ENCODE measurements around the gene CD248.
A peak's percentile ranks its signal among the peaks of the same experiment; 100 is the strongest.
"Not testable (repeated sequence)": the region's sequence is repeated elsewhere in the genome, so short reads cannot be mapped to it uniquely, and the experiment has no call there.

Gene CD248, protein sequence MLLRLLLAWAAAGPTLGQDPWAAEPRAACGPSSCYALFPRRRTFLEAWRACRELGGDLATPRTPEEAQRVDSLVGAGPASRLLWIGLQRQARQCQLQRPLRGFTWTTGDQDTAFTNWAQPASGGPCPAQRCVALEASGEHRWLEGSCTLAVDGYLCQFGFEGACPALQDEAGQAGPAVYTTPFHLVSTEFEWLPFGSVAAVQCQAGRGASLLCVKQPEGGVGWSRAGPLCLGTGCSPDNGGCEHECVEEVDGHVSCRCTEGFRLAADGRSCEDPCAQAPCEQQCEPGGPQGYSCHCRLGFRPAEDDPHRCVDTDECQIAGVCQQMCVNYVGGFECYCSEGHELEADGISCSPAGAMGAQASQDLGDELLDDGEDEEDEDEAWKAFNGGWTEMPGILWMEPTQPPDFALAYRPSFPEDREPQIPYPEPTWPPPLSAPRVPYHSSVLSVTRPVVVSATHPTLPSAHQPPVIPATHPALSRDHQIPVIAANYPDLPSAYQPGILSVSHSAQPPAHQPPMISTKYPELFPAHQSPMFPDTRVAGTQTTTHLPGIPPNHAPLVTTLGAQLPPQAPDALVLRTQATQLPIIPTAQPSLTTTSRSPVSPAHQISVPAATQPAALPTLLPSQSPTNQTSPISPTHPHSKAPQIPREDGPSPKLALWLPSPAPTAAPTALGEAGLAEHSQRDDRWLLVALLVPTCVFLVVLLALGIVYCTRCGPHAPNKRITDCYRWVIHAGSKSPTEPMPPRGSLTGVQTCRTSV

DNA sequence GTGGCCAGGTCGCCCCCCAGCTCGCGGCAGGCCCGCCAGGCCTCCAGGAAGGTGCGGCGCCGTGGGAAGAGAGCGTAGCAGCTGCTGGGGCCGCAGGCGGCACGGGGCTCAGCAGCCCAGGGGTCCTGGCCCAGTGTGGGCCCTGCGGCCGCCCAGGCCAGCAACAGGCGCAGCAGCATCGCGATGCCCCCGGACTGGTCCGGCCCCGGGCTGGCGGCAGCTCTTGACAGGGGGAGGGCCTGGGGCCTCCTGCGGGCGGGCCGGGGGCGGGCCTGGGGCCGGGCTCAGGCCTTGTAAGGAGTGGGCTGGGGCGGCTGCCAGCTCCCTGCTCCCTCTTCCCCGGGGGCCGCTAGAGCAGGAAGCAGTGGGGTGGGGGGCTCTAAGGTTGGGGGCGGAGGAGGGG is at the start of gene CD248:
TSS of gene CD248 (minus strand) at position 196 of the 403 bp plus-strand sequence. CDS start at position 179, 17 bp downstream.
- no peak for DNase-seq (ENCODE audit: low read depth)

DNA sequence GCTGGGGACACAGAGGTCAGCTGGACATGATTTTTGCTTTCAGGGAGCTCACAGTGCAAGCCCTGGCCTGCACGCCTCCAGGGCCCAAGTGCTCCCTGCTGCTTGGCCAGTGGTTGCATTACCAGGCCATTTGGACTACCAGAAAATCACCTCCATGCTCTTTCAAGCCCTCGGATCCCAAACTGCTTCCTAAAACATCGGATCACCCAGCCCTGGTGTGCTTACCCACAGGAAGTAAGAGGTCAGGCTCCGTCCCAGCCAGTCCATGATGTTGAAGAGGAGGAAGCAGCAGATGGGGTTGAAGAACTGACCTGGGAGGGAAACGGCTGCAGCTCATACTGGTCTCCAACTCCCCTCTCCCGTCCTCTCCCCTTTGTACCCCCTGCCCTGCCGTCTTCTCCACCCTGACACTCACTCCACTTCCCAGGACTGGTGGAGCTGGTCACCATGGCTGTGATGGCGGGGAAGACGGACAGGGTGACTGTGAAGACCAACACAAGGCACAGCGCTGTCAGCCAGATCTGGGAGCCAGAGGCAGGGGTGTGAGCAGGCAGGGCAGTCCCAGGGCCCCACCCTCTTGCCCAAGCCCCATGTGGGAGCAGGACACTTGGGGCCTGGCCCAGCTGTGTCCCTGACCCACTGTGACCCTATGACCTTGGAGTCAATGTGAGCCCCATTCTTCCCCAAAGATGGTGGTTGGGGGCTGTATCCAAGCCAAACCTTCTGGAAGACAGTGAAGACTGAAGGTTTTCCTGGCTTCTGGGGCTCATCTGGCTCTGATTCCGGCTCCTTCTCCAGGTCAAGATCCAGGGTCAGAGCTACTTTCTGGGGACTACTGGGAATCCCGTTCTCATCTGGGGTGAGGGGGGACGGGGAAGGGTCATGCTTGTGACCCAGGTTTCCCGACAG is 49.1 kb upstream of the CD248 start:
- DNase-seq (ENCODE audit: low read depth), result no peak

DNA sequence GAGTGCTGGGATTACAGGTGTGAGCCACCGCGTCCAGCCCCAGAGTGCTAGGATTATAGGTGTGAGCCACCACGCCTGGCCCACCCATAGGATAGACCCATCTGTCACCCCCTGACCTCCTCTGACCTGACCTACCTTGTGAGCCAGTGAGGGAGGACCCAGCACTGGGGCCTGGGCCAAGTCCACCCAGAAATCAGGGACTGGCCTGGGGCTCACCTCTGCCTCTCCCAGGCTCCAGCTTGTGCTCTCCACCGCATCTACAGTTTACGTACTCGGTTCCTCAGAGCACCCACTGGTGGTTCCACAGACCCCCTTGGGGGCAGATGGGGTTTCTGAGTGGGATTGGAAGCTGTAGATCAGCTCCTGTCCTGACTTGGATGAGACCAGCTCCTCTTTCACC is 48.3 kb upstream of the CD248 start:
- DNase-seq (ENCODE audit: low read depth), result no peak

DNA sequence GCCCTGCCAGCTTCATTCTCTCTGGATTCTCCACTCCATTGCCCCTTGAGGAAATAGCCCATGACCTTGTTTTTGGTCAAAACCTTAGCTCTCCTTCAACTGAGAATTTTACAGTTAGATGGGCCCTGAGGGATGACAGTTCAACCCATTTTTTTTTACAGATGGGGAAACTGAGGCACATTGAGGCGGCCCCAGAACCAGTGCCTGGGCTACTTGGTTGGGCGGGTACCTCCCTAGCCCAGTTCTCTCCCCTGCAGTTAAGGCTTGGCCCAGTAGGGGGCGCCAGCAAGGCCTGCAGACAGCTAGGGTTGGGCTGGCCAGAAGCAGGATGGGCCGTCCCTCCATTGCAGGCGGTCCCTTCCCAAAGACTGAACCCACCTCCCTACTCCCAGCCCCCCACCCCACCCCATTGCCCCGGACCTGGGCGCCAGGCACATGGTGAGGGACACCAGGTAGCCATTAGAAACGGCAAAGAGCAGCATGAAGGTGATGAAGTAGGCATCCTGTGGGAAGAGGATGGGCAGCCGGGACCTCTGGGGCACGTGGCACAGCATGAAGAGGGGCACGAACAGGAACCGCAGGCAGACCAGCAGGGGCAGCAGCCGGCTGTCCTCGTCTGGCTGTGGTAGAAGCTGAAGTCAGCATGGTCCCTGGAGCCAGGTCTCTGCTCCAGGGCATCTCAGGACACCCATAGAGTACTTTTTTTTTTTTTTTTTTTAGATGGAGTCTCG is 47.1 kb upstream of the CD248 start:
- peak; percentile 62 for DNase-seq (ENCODE audit: low read depth)

DNA sequence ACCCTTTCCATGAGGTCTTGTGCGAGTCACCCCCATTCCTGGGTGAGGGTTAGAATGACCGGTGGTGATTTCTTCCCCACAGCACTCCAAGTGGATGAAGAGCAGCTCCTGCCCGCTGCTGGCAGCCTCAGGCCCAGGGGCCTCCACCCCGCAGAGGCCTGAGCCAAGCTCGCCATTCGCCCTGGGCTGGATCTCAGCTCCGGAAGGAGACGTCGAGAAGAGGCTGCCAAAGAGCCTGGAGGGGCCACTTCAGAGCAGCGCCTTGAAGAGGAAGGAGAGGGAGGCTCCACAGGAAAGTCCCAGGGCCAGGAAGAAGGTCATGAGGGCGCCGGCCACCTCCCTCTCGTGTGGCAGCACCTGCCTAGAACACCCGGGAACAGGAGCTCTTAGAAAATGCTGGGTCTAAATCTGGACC is 46.4 kb upstream of the CD248 start:
- DNase-seq (ENCODE audit: low read depth), result no peak

DNA sequence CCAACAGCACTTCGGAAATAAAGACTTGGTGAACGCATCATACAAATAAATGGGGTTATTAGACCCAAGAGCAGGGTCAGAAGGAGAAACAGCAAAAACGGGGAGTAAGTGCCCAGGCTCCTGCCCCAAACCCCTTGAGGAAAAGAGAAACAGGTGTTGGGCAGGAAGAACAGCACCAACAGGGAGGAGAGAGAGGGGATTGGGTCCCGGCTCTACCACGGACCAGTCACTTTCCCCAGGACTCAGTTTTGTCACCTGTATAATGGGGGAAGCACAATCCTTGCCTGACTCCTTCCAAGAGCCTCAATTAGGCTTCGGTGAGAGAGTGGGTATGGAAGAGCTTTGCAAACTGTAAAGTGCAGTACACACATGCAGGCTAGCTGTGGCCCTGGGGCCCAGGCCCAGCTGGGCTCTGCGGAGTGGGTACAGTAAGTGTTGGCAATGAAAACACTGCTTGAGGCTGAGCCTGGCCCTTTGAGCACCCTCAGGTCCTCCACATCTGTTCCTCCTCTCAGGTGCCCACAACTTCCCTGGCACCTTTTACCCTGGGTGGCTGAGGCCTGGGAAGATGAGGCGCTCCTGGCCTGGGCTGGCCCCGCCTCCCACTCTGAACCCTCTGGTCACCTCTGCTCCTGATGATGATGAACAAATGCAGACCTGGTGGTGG is 45.8 kb upstream of the CD248 start:
- no peak for DNase-seq (ENCODE audit: low read depth)

DNA sequence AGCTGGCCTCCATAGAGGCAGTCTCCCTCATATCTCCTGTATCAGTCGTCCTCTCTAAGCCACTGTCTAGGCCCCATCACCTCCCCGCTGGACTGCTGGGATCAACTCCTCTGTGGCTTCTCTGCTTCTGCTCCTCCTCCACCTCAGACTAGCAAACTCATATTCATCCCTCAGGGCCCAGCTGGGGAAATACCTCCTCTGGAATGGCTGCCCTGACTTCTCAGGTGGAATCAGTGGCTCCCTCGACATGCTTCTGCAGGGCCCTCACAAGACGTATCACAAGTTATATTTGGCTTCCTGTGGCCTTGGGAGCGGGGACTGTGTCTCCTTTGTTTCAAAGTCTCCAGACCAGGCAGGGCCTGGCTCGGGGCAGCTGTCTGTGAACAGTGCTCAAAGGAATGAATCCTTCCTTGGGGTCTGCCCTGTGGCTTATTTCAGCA is 44.7 kb upstream of the CD248 start:
- DNase-seq (ENCODE audit: low read depth), result no peak

DNA sequence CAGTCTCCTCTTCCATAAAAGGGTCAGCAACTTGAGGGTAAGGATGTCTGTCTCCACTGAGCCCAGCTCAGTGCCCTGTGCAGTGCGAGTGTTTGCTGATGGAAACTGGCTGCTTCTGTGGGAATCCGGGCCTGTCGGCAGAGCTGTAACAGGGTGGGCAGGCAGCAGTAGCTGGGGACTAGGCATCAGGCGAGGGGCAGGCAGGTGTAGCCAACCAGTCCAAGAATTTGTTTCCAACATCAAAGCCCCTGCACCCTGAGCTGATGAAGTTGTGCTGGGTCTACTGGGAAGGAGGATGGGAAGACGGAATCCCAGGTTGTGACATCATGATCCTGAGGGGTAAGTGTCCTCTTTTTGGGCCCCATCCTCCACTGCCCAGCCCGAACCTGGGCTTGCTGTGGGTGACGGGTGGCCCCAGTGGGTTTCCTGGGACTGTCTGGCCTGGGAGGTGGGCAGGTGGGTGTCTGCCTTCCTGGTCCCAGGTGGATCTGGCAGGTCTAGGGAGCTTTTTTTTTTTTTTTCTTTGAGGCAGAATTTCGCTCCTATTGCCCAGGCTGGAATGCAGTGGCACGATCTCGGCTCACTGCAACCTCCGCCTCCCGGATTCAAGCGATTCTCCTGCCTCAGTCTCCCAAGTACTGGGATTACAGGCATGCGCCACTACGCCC is 43.7 kb upstream of the CD248 start:
- DNase-seq (ENCODE audit: low read depth), result no peak

DNA sequence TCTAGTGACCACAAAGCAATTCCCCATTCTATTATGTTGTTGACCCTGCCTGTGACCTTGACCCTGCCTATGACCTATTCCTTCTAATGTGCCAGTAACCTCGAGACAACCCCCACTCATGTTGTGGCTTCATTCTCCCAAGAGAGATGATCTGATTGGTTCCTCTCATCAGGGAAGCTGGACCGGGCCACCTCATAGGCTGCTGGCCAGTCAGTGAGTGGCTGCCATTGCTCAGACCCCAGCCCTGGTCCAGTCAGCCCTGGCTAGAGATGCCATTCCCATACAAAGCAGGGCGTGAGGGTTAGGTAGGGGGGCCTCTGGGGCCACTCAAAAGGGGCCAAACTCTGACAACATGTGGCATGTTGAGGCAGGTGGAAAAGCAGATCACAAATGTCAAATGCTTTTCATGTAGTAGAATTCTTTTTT is 42.8 kb upstream of the CD248 start:
- no peak for DNase-seq (ENCODE audit: low read depth)

DNA sequence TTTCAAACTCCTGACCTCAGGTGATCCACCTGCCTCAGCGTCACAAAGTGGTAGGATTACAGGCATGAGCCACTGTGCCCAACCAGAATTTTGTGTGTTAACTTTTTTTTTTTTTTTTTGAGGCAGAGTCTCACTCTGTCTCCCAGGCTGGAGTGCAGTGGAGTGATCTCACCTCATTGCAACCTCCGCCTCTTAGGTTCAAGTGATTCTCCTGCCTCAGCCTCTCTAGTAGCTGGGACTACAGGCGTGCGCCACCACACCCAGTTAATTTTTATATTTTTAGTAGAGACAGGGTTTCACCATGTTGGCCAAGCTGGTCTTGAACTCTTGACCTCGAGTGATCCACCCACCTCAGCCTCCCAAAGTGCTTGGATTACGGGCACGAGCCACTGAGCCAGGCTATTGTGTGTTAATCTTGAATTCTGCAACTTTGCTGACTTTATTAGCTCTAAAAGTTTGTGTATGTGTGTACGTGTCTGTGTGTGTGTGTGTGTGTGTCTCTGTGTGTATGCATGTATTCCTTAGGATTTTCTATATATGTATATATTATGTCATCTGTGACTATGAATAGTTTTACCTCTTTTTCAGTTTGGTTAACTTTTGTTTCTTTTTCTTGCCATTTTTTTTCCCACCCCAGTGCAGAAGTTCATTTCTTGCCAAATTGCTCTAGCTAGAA is 33.9 kb upstream of the CD248 start:
- not testable (repeated sequence) for DNase-seq (ENCODE audit: low read depth)

DNA sequence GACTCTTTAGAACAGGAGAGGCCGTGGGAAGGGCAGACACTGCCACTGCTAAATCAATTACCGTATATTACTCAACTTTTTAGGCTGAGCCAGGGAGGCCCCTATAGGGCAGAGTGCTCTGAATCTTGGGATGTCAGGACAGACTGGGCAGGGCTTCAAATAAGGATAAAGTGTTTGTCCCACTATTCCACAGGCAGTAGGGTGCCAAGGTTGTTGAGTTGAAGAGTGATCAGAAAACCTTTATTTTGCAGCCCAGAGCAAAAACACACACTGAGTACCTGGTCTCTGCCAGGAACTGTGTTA is 32.2 kb upstream of the CD248 start:
- no peak for DNase-seq (ENCODE audit: low read depth)

DNA sequence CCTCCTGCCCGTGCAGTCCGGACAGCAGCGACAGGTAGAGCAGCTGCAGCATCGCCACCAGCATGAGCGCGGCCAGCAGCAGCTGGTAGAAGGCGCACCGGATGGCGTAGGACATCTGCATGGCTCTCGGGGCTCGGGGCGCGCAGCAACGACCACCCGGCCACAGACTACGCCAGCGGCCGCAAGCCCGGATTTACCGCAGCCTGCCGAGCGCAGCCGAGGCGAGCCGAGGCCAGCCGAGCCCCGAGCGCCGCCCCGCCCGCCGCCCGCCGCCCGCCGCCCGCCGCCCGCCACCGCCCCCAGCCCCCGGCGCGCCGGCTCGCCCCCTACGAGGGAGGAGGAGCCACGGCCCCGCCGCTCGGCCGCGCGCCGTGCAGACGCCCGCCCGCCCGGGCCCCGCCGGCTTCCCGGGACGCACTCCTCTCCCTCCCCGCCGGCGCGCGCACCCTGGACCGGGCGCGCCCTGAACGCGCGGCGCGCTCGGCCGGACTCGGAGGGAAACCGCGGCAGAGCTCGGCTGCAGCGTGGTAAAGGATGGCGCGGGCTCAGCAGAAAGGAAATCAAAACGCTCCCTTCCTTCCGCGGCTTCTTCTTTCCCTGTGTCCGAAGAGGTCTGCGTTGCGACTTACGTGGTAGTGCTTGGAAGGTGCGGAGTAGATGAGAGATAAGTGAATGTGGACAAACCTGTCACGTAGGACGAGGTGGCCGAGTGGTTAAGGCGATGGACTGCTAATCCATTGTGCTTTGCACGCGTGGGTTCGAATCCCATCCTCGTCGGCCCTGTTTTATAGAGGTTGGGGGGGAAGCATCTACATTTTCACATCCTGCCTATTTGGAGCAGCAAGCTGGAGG is 30.8 kb upstream of the CD248 start, which contains the start of gene B4GAT1:
TSS of gene B4GAT1 (minus strand) at position 205 of the 852 bp plus-strand sequence. CDS start at position 121, 84 bp downstream.
- DNase-seq (ENCODE audit: low read depth), result peak; percentile 85

DNA sequence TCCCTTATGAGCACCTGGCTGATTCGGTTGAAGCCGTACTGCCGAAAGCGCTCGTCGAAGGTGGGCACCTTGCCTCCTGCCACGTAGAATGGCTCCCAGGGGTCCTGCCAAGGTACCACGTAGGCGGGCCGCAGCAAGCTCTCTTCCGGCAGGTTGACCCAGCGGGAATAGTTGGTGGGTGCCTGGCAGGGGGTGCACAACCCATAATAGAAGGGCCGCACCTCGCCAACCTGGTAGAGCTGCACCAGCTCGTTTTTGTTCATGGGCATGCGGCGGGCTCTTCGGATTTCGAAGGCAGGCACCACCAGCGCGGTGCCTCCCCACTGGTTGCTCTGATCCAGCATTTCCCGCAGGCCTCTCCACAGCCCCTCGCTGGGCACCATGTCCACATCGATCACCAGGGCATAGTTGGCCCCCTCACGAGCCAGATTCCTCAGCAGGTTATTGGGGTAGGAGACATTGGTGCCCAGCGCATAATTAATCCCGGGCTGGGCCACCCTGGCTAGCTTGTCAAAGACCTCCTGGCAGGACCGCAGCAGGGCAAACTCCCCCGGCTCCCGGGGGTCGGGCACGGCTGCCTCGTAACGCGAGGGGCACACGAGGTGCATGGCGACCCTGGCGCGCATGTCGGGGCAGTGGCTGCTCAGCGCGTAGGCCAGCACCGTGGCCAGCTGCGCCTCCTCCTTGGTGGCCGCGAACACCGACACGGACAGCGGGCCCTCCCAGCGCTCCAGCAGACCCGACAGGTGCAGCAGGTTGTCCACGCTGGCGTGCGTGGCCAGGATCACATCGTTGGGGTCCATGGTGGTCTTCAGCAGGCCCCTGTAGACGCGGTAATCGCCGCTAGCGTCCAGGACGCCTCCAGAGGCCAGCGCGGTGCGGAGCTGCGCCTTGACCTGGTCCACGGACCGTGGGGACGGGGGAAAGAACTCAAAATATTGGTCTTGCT is 29.9 kb upstream of the CD248 start:
- no peak for DNase-seq (ENCODE audit: low read depth)

DNA sequence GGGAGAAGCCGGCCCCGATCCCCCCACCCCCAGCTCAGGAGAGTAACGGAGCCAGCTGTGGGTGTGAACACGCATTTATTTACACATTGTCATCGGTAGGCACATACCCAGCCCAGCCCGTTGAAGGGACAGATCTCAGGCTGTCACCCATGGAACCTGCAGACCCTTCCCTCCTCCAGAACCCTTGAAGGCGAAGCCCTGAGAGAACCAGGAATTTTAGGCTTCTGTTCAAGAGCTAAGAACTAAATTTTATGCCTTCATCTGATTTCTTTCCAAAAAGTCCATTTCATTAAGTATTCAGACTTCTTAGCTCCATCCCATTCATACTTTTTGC is 28.4 kb upstream of the CD248 start:
- no peak for DNase-seq (ENCODE audit: low read depth)

DNA sequence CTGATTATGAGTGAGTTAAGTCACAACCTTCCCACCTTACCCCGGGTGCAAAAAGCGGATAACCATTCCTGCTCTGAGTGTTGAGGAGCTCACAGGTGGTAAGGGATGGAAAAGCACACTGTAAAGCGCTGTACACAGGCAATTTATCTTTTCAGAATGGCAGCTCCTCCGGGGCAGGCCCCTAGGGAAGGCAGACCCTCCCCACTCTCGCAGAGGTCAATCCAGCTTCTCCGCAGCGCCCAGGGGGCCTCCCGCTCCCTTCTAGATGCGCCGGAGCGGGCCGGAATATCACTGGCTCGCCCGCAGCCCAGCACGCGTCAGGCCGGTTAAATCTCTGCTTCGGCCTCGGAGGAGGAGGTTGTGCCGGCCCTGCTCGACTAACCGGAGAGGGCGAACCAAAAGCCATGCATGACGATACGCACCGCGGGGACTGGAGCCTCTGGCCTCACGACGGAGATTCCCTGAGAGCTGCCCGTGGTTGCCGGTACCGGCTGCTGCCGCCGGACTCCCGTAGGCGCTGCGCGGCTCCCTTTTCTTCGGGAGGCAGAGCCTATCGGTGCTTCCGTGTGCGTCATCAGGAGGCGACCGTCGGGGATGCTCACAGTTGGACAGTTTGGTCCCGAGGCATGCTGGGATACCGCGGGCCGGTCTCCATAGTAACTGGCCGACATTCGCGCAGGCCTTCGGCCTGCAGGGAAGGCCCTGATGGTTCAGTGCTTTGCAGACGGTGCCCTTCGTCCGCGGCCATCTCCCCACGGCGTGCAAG is 27.9 kb upstream of the CD248 start, which contains the start of gene BRMS1:
TSS of gene BRMS1 (minus strand) at position 555 of the 766 bp plus-strand sequence. CDS start 2,870 bp downstream, outside the sequence.
- peak; percentile 93 for DNase-seq (ENCODE audit: low read depth)

DNA sequence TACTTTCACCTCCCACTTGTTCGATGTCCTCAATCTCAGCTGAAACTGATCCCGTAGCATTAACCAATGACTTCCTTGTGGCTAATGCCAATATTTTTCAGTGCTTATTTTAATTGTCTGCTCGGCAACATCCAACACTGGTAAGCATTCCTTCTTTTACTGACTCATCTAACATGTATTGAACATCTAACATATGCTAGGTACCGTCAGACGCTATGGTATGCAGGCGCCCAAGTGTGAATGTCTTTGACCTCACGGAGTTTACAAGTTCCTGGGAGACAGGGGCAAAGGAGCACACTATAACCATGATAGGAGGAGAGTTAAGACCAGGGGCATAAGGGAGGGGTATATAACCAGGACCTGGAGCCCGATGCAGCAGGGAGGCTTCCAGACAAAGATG is 26.3 kb upstream of the CD248 start:
- no peak for DNase-seq (ENCODE audit: low read depth)

Data from activated T-cell treated with anti-CD3 and anti-CD28 coated beads for 24 hours (primary cell).